ELF-1 (cell line): ENCODE data around the gene WARS2.

Source experiments
- DNase-seq: peaks from one replicate; pipeline ENCODE4 v3.0.0-alpha.2; 2016; ENCODE audit warnings: low read depth, low spot score

Gene WARS2

DNA sequence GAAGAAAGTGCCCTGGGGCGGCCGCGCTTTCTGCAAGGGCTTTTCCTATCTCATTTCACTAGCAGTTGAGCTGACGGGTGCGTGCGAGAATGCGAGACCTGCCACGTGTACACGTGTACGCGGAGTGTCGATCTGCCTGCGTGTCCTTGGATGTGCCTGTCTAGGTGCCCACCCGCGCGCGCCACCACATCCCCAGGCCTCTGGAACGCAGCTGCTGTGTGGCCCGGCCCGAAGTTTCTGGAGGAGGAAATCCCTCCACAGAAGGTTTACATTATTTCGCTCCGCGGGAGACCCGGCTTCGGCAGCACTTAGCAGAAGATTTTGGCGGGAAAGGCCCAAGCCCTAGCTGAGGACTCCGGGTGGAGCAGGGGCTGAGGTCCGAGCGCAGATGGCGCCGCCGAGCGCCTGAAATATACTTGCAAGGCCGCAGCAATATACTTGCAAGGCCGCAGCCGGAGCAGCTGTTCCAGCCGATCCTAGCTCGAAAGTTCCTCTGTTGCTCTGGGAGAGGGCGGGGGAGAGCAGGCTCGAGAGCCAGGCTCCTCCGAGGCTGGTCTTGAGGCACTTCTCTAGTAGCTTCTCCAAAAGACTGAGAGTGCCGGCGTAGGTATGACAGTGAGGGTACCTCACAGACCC lies 156.2 kb downstream of the WARS2 start:
- DNase-seq = peak; percentile 83

- DNase-seq = no peak
Measured at GRCh38 chr1:118983558-118984041, 156.9 kb downstream of the WARS2 start.

GRCh38 chr1:118982821-118983557 lies 157.5 kb downstream of the WARS2 start:
- DNase-seq = no peak

GRCh38 chr1:118982266-118982665 lies 158.2 kb downstream of the WARS2 start:
- no peak for DNase-seq

GRCh38 chr1:118981436-118981835 lies 159.0 kb downstream of the WARS2 start:
- DNase-seq = no peak
